ENCODE results near the gene PRKG1.

The PRKG1 gene

GRCh38 chr10:51596695-51597094 lies 522.4 kb downstream of the PRKG1 start:
- H3K79me2 ChIP-seq (ENCODE audit: insufficient read depth, low read length): no peaks in the 10 kb centered on the region
- H3K9ac ChIP-seq (ENCODE audit: low read depth, low read length, poor library complexity, severe bottlenecking): no peak overlapping the region
- no peak overlapping the region for H3K4me2 ChIP-seq (ENCODE audit: low read depth, low read length, poor library complexity, severe bottlenecking)
- no peaks in the 10 kb centered on the region for H3K4me1 ChIP-seq (ENCODE audit: insufficient read depth, low read length, poor library complexity, severe bottlenecking)
- H4K20me1 ChIP-seq (ENCODE audit: insufficient read depth, low read length, poor library complexity, severe bottlenecking): no peaks in the 10 kb centered on the region
- H3F3A ChIP-seq (ENCODE audit: low read depth): no peaks in the 10 kb centered on the region
- no peak overlapping the region for H3K4me3 ChIP-seq (ENCODE audit: low read length, poor library complexity, severe bottlenecking)
- H3K27me3 ChIP-seq (ENCODE audit: insufficient read depth, low read length, poor library complexity, severe bottlenecking): no peaks in the 10 kb centered on the region
- no peak overlapping the region for H2AFZ ChIP-seq (ENCODE audit: low read length)
- no peaks in the 10 kb centered on the region for H3K36me3 ChIP-seq (ENCODE audit: insufficient read depth, low read length)
- no peaks in the 10 kb centered on the region; the same call in 1 of the 2 replicates for H3K9me3 ChIP-seq (ENCODE audit: insufficient read depth, low read depth, low read length)
- no peaks in the 10 kb centered on the region for H3K9me2 ChIP-seq (replicated peaks; ENCODE audit: low read depth, low read length)
- no peak for TF ChIP-seq CTCF (conservative IDR thresholded peaks at IDR 0.05; ENCODE audit: low read length)
- TF ChIP-seq EZH2phosphoT487 (IDR thresholded peaks at IDR 0.05; ENCODE audit: borderline replicate concordance): no peak

- no peaks in the 10 kb centered on the region for H3K4me1 ChIP-seq (ENCODE audit: insufficient read depth, low read length, poor library complexity, severe bottlenecking)
- no peaks in the 10 kb centered on the region; the same call in 1 of the 2 replicates for H3K9me3 ChIP-seq (ENCODE audit: insufficient read depth, low read depth, low read length)
- H3K9ac ChIP-seq (ENCODE audit: low read depth, low read length, poor library complexity, severe bottlenecking): no peak overlapping the region
- no peaks in the 10 kb centered on the region for H3F3A ChIP-seq (ENCODE audit: low read depth)
- H4K20me1 ChIP-seq (ENCODE audit: insufficient read depth, low read length, poor library complexity, severe bottlenecking): no peaks in the 10 kb centered on the region
- TF ChIP-seq CTCF (conservative IDR thresholded peaks at IDR 0.05; ENCODE audit: low read length): no peak
- no peak for TF ChIP-seq EZH2phosphoT487 (IDR thresholded peaks at IDR 0.05; ENCODE audit: borderline replicate concordance)
- H3K27me3 ChIP-seq (ENCODE audit: insufficient read depth, low read length, poor library complexity, severe bottlenecking): no peaks in the 10 kb centered on the region
- H3K9me2 ChIP-seq (replicated peaks; ENCODE audit: low read depth, low read length): no peaks in the 10 kb centered on the region
- no peak overlapping the region for H2AFZ ChIP-seq (ENCODE audit: low read length)
- no peak overlapping the region for H3K4me3 ChIP-seq (ENCODE audit: low read length, poor library complexity, severe bottlenecking)
- H3K4me2 ChIP-seq (ENCODE audit: low read depth, low read length, poor library complexity, severe bottlenecking): no peak overlapping the region
- no peaks in the 10 kb centered on the region for H3K79me2 ChIP-seq (ENCODE audit: insufficient read depth, low read length)
- no peaks in the 10 kb centered on the region for H3K36me3 ChIP-seq (ENCODE audit: insufficient read depth, low read length)
Observed at GRCh38 chr10:51599647-51600046, 525.4 kb downstream of the PRKG1 start.

GRCh38 chr10:51602326-51602725 lies 528.0 kb downstream of the PRKG1 start:
- Histone ChIP-seq H3K9ac (ENCODE audit: low read depth, low read length, poor library complexity, severe bottlenecking) (no peak overlapping the region), H4K20me1 (ENCODE audit: insufficient read depth, low read length, poor library complexity, severe bottlenecking) (no peaks in the 10 kb centered on the region), H3K9me3 (ENCODE audit: insufficient read depth, low read depth, low read length) (no peaks in the 10 kb centered on the region), H3K27me3 (ENCODE audit: insufficient read depth, low read length, poor library complexity, severe bottlenecking) (no peaks in the 10 kb centered on the region), H3F3A (ENCODE audit: low read depth) (no peaks in the 10 kb centered on the region), H3K36me3 (ENCODE audit: insufficient read depth, low read length) (no peaks in the 10 kb centered on the region), H2AFZ (ENCODE audit: low read length) (no peak overlapping the region), H3K4me2 (ENCODE audit: low read depth, low read length, poor library complexity, severe bottlenecking) (no peak overlapping the region), H3K79me2 (ENCODE audit: insufficient read depth, low read length) (no peaks in the 10 kb centered on the region), H3K4me1 (ENCODE audit: insufficient read depth, low read length, poor library complexity, severe bottlenecking) (no peaks in the 10 kb centered on the region), H3K4me3 (ENCODE audit: low read length, poor library complexity, severe bottlenecking) (no peak overlapping the region), H3K9me2 (replicated peaks; ENCODE audit: low read depth, low read length) (no peaks in the 10 kb centered on the region)
- TF ChIP-seq CTCF (conservative IDR thresholded peaks at IDR 0.05; ENCODE audit: low read length) (no peak), EZH2phosphoT487 (IDR thresholded peaks at IDR 0.05; ENCODE audit: borderline replicate concordance) (no peak)

All from Loucy (cell line).